ENCODE results near the gene TWNK.
A peak's percentile ranks its signal among the peaks of the same experiment; 100 is the strongest.

Gene TWNK

GRCh38 chr10:100962351-100963080 lies 24.8 kb upstream of the TWNK start:
- DNase-seq (ENCODE audit: low spot score): no peak
- TF ChIP-seq CTCF (IDR thresholded peaks at IDR 0.05; ENCODE audit: extremely low read depth, missing control alignments): no peak

- no peak for DNase-seq (ENCODE audit: low spot score)
- TF ChIP-seq CTCF (IDR thresholded peaks at IDR 0.05; ENCODE audit: extremely low read depth, missing control alignments): no peak
Measured at GRCh38 chr10:100963826-100964225, 23.5 kb upstream of the TWNK start.

- no peak for TF ChIP-seq CTCF (IDR thresholded peaks at IDR 0.05; ENCODE audit: extremely low read depth, missing control alignments)
- no peak for DNase-seq (ENCODE audit: low spot score)
Measured at GRCh38 chr10:100965820-100966219, 21.5 kb upstream of the TWNK start.

GRCh38 chr10:100966887-100967286 lies 20.5 kb upstream of the TWNK start:
- TF ChIP-seq CTCF (IDR thresholded peaks at IDR 0.05; ENCODE audit: extremely low read depth, missing control alignments): no peak
- DNase-seq (ENCODE audit: low spot score): no peak

- TF ChIP-seq CTCF (IDR thresholded peaks at IDR 0.05; ENCODE audit: extremely low read depth, missing control alignments): no peak
- DNase-seq (ENCODE audit: low spot score): no peak
Measured at GRCh38 chr10:100967332-100967731, 20.0 kb upstream of the TWNK start.

GRCh38 chr10:100968062-100968736 lies 19.1 kb upstream of the TWNK start:
- no peak for TF ChIP-seq CTCF (IDR thresholded peaks at IDR 0.05; ENCODE audit: extremely low read depth, missing control alignments)

GRCh38 chr10:100968863-100969186 lies 18.5 kb upstream of the TWNK start:
- no peak for DNase-seq (ENCODE audit: low spot score)
- no peak for TF ChIP-seq CTCF (IDR thresholded peaks at IDR 0.05; ENCODE audit: extremely low read depth, missing control alignments)

More at GRCh38 chr10:100968062-100968736, 19.1 kb upstream of the TWNK start:
- DNase-seq (ENCODE audit: low spot score): peak; percentile 9
